Progenitor cell of endocrine pancreas (in vitro differentiated cells): ENCODE results near the gene EIF2AK3. TPM values are rescaled to one million over a fixed set of nuclear protein-coding genes. Genes with fewer than 3 reads are reported as not detected.
"Not testable (repeated sequence)": the region's sequence is repeated elsewhere in the genome, so short reads cannot be mapped to it uniquely, and the experiment has no call there.

Experiments used
- DNase-seq: peaks from one replicate; pipeline ENCODE4 v3.0.0; 2021; ENCODE audit warnings: low spot score; ENCODE audit not compliant: unreplicated experiment
- H3K27ac Mint-ChIP-seq: 2 replicates; pipeline ENCODE4 v1.8.0; 2021; ENCODE audit warnings: mild to moderate bottlenecking, moderate library complexity, mixed read lengths
- H3K27me3 Mint-ChIP-seq: 2 replicates; pipeline ENCODE4 v1.8.0; 2021; ENCODE audit warnings: mixed read lengths
- H3K36me3 Mint-ChIP-seq: 2 replicates; pipeline ENCODE4 v1.8.0; 2022; ENCODE audit warnings: mixed read lengths; ENCODE audit not compliant: insufficient read depth
- H3K4me1 Mint-ChIP-seq: 2 replicates; pipeline ENCODE4 v1.8.0; 2021; ENCODE audit warnings: low read depth, mixed read lengths
- H3K4me3 Mint-ChIP-seq: 2 replicates; pipeline ENCODE4 v1.8.0; 2021; ENCODE audit warnings: low read depth, mild to moderate bottlenecking, moderate library complexity, mixed read lengths
- H3K9me3 Mint-ChIP-seq: 2 replicates; pipeline ENCODE4 v1.8.0; 2021; ENCODE audit warnings: low read depth, mixed read lengths
- total RNA-seq: library from RNA; stranded (reverse); gene quantifications from 2 replicates; pipeline ENCODE4 v1.2.1, GENCODE V29; 2021
- TF ChIP-seq, protein P1 (sequence below): fragments of 200-600 bp; sonication (generic); IDR thresholded peaks from one replicate; pipeline ENCODE4 v1.5.0; 2021; ENCODE audit warnings: antibody characterized with exemption, mild to moderate bottlenecking; ENCODE audit not compliant: unreplicated experiment

Gene EIF2AK3
- total RNA-seq, 1 donor from 2014 or later, result 20.5 TPM

DNA sequence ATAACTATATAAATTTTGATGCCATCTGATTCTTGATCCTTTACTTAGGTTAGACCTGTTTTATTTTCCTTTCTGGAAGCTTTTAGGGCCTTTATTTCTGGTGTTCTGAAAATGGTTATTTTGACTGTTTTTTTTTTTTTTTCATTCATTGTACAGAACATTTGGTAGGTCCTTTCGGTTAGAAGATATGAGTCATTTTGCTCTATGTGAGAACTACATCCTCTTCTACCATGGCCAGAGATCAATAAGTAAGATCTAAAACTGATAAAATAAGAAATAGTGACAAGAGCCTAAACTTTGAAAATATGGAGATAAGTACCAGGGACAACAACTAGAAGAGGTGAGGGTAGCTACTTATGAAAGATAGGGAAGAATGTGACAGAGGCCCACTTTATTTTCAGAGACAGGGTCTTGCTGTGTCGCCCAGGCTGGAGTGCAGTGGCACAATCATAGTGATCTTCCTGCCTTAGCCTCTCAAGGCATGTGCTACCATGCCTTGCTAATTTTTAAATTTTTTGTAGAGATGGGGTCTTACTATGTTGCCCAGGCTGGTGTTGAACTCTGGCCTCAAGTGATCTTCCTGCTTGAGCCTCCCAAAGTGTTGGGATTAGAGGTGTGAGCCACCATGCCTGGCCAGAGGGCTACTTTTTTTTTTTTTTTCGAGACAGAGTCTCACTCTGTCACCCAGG is 66.5 kb downstream of the EIF2AK3 start:
- no peak overlapping the region for H3K4me3 Mint-ChIP-seq
- H3K4me1 Mint-ChIP-seq, result no peaks in the 10 kb centered on the region
- H3K36me3 Mint-ChIP-seq, result peaks cover 11% of the 10 kb centered on the region
- DNase-seq, result no peak
- H3K9me3 Mint-ChIP-seq, result no peaks in the 10 kb centered on the region
- H3K27ac Mint-ChIP-seq, result peak overlapping the region; percentile 19
- H3K27me3 Mint-ChIP-seq, result no peaks in the 10 kb centered on the region
- TF ChIP-seq, protein P1, sequence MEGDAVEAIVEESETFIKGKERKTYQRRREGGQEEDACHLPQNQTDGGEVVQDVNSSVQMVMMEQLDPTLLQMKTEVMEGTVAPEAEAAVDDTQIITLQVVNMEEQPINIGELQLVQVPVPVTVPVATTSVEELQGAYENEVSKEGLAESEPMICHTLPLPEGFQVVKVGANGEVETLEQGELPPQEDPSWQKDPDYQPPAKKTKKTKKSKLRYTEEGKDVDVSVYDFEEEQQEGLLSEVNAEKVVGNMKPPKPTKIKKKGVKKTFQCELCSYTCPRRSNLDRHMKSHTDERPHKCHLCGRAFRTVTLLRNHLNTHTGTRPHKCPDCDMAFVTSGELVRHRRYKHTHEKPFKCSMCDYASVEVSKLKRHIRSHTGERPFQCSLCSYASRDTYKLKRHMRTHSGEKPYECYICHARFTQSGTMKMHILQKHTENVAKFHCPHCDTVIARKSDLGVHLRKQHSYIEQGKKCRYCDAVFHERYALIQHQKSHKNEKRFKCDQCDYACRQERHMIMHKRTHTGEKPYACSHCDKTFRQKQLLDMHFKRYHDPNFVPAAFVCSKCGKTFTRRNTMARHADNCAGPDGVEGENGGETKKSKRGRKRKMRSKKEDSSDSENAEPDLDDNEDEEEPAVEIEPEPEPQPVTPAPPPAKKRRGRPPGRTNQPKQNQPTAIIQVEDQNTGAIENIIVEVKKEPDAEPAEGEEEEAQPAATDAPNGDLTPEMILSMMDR, result no peak

GRCh38 chr2:88557290-88557689 is 70.0 kb downstream of the EIF2AK3 start:
- no peak overlapping the region for H3K27ac Mint-ChIP-seq
- TF ChIP-seq, protein P1, result no peak
- H3K4me3 Mint-ChIP-seq, result no peak overlapping the region
- H3K9me3 Mint-ChIP-seq, result no peaks in the 10 kb centered on the region
- no peak for DNase-seq
- H3K27me3 Mint-ChIP-seq, result no peaks in the 10 kb centered on the region
- peaks cover 8% of the 10 kb centered on the region for H3K36me3 Mint-ChIP-seq
- H3K4me1 Mint-ChIP-seq, result no peaks in the 10 kb centered on the region

GRCh38 chr2:88556026-88556425 is 71.2 kb downstream of the EIF2AK3 start:
- Mint-ChIP-seq H3K27me3 (peaks cover 4% of the 10 kb centered on the region), H3K4me3 (no peak overlapping the region), H3K36me3 (peaks cover 7% of the 10 kb centered on the region), H3K27ac (no peak overlapping the region), H3K4me1 (no peaks in the 10 kb centered on the region), H3K9me3 (no peaks in the 10 kb centered on the region)
- TF ChIP-seq, protein P1, result no peak
- no peak for DNase-seq

DNA sequence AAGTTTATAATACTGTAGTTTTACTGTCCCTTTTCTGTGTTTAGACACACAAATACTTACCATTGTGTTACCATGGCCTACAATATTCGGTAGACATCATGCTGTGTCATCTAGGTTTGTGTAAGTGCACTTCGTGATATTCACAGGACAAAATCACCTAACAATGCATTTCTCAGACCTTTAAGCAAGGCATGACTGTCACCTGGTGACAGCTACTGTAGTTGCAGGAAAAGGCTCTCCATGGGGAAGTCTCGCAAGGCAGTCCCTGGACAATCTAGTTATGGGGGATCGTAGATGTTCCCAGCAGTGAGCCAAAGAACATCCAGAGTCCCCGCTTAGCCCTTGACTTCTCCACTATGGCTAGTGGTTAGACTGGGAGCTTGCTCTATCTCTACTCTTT is 73.1 kb downstream of the EIF2AK3 start:
- H3K9me3 Mint-ChIP-seq, result no peaks in the 10 kb centered on the region
- H3K27ac Mint-ChIP-seq, result no peak overlapping the region

DNA sequence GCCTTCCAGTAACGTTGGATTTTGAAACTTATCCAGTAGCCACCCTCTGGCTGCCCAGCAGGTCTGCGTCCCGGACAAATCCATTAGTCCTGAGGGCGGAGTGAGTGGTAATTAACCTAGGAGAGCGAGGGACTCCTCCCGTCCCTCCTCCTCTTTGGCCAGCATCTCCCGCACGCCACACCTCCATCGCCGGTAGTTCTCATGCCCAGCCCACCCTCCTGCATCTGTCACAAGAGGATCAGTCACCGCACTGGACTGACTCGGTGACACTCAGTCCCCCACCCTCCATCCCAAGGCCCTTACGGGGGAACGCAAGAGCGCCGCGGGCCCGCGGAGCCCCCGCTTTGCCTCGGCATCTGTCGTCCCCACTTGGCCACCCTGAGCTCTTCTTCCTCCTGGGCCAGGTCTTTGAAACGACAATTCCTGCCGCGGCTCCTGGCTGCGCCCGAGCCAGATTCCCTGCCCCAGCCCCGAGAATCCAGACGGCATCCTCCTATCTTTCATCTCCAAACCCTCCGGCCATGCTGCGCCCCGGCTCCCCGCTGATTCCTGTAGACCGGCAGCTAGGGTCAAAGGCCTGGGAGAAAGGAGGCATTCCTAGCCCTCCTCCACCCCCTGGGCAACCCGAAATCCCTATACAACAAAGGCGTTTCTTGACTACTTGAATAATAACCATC is 77.5 kb downstream of the EIF2AK3 start:
- no peak overlapping the region for H3K27ac Mint-ChIP-seq
- H3K4me3 Mint-ChIP-seq, result peak overlapping the region; percentile 65
- no peaks in the 10 kb centered on the region for H3K9me3 Mint-ChIP-seq
- no peaks in the 10 kb centered on the region for H3K36me3 Mint-ChIP-seq
- peaks cover 21% of the 10 kb centered on the region for H3K27me3 Mint-ChIP-seq
- TF ChIP-seq, protein P1, result no peak
- H3K4me1 Mint-ChIP-seq, result peaks cover 7% of the 10 kb centered on the region
- DNase-seq, result no peak

More for the DNA sequence above, 73.1 kb downstream of the EIF2AK3 start:
- no peak overlapping the region for H3K4me3 Mint-ChIP-seq
- H3K4me1 Mint-ChIP-seq, result peaks cover 7% of the 10 kb centered on the region
- TF ChIP-seq, protein P1, result peak; percentile 49
- peaks cover 2% of the 10 kb centered on the region for H3K36me3 Mint-ChIP-seq
- no peak for DNase-seq
- H3K27me3 Mint-ChIP-seq, result peaks cover 17% of the 10 kb centered on the region

GRCh38 chr2:88546291-88546690 is 81.0 kb downstream of the EIF2AK3 start:
- H3K36me3 Mint-ChIP-seq, H3K4me1 Mint-ChIP-seq, H3K27ac Mint-ChIP-seq, DNase-seq, H3K9me3 Mint-ChIP-seq, H3K4me3 Mint-ChIP-seq: not testable (repeated sequence)
- H3K27me3 Mint-ChIP-seq, result peaks cover 18% of the 10 kb centered on the region
